ENCODE results near the gene DNAJB1. TPM values are rescaled to one million over a fixed set of nuclear protein-coding genes. Genes with fewer than 3 reads are reported as not detected.

Gene DNAJB1
- total and polyA plus RNA-seq, 3 donors from 2014 or later = 185 to 386 (median 245) TPM

DNA sequence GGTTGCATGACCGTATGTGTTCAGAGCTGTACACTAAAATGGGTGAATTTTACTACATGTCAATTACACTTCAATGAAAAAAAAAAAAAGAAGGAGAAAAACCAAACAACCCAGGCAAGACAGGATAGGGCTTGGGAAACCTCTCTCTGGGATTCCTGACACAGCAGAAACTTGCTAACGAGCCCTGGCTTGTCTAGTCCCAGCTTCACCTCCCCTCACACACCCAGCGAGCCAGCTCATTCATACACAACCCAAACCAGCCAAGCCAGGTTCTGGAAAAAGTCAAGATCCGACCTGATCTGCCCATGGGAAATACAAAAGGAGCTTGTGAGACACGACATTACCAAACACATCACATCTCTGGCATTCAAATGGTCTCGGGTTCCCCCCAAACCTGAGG, 7.5 kb upstream of the DNAJB1 start:
- Histone ChIP-seq H3K36me3 (ENCODE audit: low read depth, missing control alignments) (no peaks in the 10 kb centered on the region), H3K4me3 (no peak overlapping the region), H3K27ac (no peak overlapping the region), H3K9me3 (no peaks in the 10 kb centered on the region), H3K27me3 (no peaks in the 10 kb centered on the region), H3K4me1 (peaks cover 3% of the 10 kb centered on the region)
- 74 to 79% methylated on average over 6 of the region's 6 CpGs for WGBS, 2 donors
- TF ChIP-seq POLR2A (IDR thresholded peaks at IDR 0.05) = no peak
- TF ChIP-seq, protein P1, sequence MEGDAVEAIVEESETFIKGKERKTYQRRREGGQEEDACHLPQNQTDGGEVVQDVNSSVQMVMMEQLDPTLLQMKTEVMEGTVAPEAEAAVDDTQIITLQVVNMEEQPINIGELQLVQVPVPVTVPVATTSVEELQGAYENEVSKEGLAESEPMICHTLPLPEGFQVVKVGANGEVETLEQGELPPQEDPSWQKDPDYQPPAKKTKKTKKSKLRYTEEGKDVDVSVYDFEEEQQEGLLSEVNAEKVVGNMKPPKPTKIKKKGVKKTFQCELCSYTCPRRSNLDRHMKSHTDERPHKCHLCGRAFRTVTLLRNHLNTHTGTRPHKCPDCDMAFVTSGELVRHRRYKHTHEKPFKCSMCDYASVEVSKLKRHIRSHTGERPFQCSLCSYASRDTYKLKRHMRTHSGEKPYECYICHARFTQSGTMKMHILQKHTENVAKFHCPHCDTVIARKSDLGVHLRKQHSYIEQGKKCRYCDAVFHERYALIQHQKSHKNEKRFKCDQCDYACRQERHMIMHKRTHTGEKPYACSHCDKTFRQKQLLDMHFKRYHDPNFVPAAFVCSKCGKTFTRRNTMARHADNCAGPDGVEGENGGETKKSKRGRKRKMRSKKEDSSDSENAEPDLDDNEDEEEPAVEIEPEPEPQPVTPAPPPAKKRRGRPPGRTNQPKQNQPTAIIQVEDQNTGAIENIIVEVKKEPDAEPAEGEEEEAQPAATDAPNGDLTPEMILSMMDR (IDR thresholded peaks at IDR 0.05) = no peak
- intact Hi-C loops (cut with DNase I; ENCODE audit: low total_unique reads) = no loop called here
- DNase-seq = no peak

DNA sequence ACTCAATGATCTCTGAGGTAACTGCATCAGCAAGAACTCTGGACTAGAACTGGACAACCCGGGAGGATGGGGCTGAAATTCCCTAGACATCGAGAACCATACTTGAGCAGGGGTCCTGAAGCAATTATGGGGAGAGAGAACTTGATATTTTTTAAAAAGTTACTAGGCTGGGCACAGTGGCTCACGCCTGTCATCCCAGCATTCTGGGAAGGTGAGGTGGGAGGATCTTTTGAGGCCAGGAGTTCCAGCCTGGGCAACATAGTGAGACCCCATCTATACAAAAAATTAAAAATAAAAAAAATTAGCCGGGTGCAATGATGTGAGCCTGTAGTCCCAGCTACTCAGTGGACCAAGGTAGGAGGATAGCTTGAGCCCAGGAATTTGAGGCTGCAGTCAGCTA, 2.3 kb upstream of the DNAJB1 start:
- no peak for TF ChIP-seq POLR2A (IDR thresholded peaks at IDR 0.05)
- TF ChIP-seq, protein P1 (IDR thresholded peaks at IDR 0.05) = no peak
- intact Hi-C loops (cut with DNase I; ENCODE audit: low total_unique reads) = no loop called here
- Histone ChIP-seq H3K27me3 (no peaks in the 10 kb centered on the region), H3K4me1 (peaks cover 31% of the 10 kb centered on the region), H3K27ac (peak overlapping the region in 1 of 2 donors; percentile 100), H3K4me3 (no peak overlapping the region), H3K36me3 (ENCODE audit: low read depth, missing control alignments) (no peaks in the 10 kb centered on the region), H3K9me3 (no peaks in the 10 kb centered on the region)
- 88 to 94% methylated on average over 4 of the region's 4 CpGs for WGBS, 2 donors
- no peak for DNase-seq

DNA sequence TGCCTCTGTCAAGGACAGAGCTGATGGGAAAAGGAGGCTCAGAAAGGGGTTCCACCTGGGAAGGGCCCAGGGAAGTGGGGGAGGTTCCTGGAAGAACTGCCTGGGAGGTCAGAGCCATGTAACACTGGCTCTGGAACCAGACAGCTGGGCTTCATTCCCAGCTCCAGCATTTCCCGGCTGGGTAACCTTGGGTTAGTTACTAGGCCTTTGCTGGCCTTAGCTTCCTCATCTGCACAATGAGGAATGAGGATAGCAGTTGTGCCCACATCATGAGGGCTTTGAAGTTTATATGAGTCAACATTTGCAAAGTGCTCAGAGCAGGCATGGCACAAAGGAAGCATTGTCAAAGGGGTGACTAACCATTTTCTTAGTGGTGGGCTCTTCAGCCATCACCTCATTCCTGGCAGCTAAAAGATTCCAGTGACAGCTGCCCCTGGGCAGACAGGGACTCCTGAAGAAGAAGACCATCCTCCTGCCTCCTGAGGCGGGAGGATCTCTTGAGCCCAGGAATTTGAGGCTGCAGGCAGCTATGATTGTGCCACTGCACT, 1.7 kb upstream of the DNAJB1 start:
- Histone ChIP-seq H3K9me3 (no peaks in the 10 kb centered on the region), H3K27ac (peak overlapping the region; percentile 99 to 100), H3K36me3 (ENCODE audit: low read depth, missing control alignments) (no peaks in the 10 kb centered on the region), H3K4me3 (no peak overlapping the region), H3K27me3 (no peaks in the 10 kb centered on the region), H3K4me1 (peaks cover 36% of the 10 kb centered on the region)
- WGBS, 2 donors = 42 to 52% methylated on average over 2 of the region's 2 CpGs
- TF ChIP-seq POLR2A (IDR thresholded peaks at IDR 0.05) = no peak
- TF ChIP-seq, protein P1 (IDR thresholded peaks at IDR 0.05) = no peak
- peak; percentile 76 for DNase-seq
- intact Hi-C loops (cut with DNase I; ENCODE audit: low total_unique reads) = no loop called here

DNA sequence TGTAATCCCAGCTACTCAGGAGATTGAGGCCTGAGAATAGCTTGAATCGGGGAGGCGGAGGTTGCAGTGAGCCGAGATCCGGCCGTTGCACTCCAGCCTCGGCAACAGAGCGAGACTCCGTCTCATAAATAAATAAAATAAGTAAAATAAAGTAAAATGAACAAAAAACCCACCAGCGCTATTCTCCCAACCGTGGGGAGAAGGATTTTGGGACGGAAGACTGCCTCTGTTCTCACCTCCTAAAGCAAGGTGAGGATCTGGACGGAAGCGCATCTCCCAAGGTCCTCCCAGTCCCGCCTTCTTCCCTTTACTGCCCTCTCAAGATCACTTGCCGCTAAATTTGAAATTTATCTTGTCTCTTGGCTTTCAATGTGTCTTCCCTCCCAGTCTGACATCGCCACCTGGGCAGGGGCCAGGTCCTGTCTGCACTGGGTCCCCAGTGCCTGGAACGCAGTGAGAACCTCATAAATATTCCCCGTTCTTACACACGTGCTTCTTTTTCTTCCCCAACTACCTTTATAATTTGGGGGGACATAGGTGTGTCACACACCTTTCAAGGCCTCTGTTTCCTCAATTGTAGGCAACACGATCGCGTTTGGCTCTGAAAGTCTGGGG, 1.2 kb upstream of the DNAJB1 start:
- intact Hi-C loops (cut with DNase I; ENCODE audit: low total_unique reads) = no loop called here
- no peaks in the 10 kb centered on the region for H3K36me3 ChIP-seq (ENCODE audit: low read depth, missing control alignments)
- no peaks in the 10 kb centered on the region for H3K9me3 ChIP-seq
- peak overlapping the region; percentile 99 to 100 for H3K27ac ChIP-seq
- no peak for DNase-seq
- peaks cover 41% of the 10 kb centered on the region for H3K4me1 ChIP-seq
- H3K4me3 ChIP-seq = peak overlapping the region; percentile 31 to 89
- 39 to 57% methylated on average over 22 of the region's 22 CpGs for WGBS, 2 donors
- H3K27me3 ChIP-seq = no peaks in the 10 kb centered on the region
- TF ChIP-seq, protein P1 (IDR thresholded peaks at IDR 0.05) = no peak
- TF ChIP-seq POLR2A (IDR thresholded peaks at IDR 0.05) = no peak

- intact Hi-C loops (cut with DNase I; ENCODE audit: low total_unique reads) = no loop called here
- Histone ChIP-seq H3K27ac (peak overlapping the region; percentile 99 to 100), H3K4me1 (peaks cover 44% of the 10 kb centered on the region), H3K4me3 (peak overlapping the region; percentile 89 to 99), H3K36me3 (ENCODE audit: low read depth, missing control alignments) (no peaks in the 10 kb centered on the region), H3K27me3 (no peaks in the 10 kb centered on the region), H3K9me3 (no peaks in the 10 kb centered on the region)
- no peak for DNase-seq
- 0 to 2% methylated on average over 18 to 26 of the region's 32 CpGs for WGBS, 2 donors
- no peak for TF ChIP-seq POLR2A (IDR thresholded peaks at IDR 0.05)
- TF ChIP-seq, protein P1 (IDR thresholded peaks at IDR 0.05) = no peak
Observed at GRCh38 chr19:14517446-14517839, 754 bp downstream of the DNAJB1 start.

All from testis (tissue), 3 donors.